GM12864 (cell line): ENCODE results near the gene NHSL2.

Experiments used
- DNase-seq: peaks from one replicate; pipeline ENCODE4 v3.0.0-alpha.2; 2011; ENCODE audit warnings: low read depth
- H3K4me3 ChIP-seq: 2 replicates; pipeline ENCODE4 v1.5.1; 2011; ENCODE audit warnings: mild to moderate bottlenecking, low read depth, low read length, control low read depth
- CTCF ChIP-seq: IDR thresholded peaks from 2 replicates; pipeline ENCODE4 v1.5.1; 2011; ENCODE audit warnings: low read depth, mild to moderate bottlenecking, moderate library complexity, low read length, control low read depth, inconsistent platforms; ENCODE audit errors: missing control alignments

The NHSL2 gene

GRCh38 chrX:72080800-72081199 is 170.2 kb downstream of the NHSL2 start:
- DNase-seq = no peak
- H3K4me3 ChIP-seq = no peak overlapping the region
- no peak for TF ChIP-seq CTCF

- no peak for TF ChIP-seq CTCF
- no peak for DNase-seq
- no peak overlapping the region for H3K4me3 ChIP-seq
These were observed 171.1 kb downstream of the NHSL2 start for GRCh38 chrX:72081605-72082320.

- H3K4me3 ChIP-seq = no peak overlapping the region
- TF ChIP-seq CTCF = no peak
- DNase-seq = no peak
These were observed 172.6 kb downstream of the NHSL2 start for GRCh38 chrX:72083291-72083690.

GRCh38 chrX:72084114-72084513 is 173.5 kb downstream of the NHSL2 start:
- no peak for DNase-seq
- no peak overlapping the region for H3K4me3 ChIP-seq
- no peak for TF ChIP-seq CTCF

- no peak overlapping the region for H3K4me3 ChIP-seq
- TF ChIP-seq CTCF = no peak
- no peak for DNase-seq
These were observed 176.3 kb downstream of the NHSL2 start for GRCh38 chrX:72086995-72087394.

GRCh38 chrX:72088761-72089160 is 178.1 kb downstream of the NHSL2 start:
- no peak for DNase-seq
- no peak overlapping the region for H3K4me3 ChIP-seq

More at GRCh38 chrX:72088761-72089160, 178.1 kb downstream of the NHSL2 start:
- TF ChIP-seq CTCF = no peak
